Stromal cell of bone marrow (primary cell): ENCODE data around the gene PHTF2.
A peak's percentile ranks its signal among the peaks of the same experiment; 100 is the strongest.

Source experiments
- DNase-seq: peaks from one replicate; pipeline ENCODE4 v3.0.0-alpha.2; 2012; ENCODE audit warnings: low read depth

PHTF2 gene

GRCh38 chr7:77877791-77878190, 79.2 kb downstream of the PHTF2 start:
- no peak for DNase-seq

- DNase-seq: no peak
Measured at GRCh38 chr7:77878500-77878899, 79.9 kb downstream of the PHTF2 start.

- DNase-seq: no peak
Measured at GRCh38 chr7:77879272-77879671, 80.7 kb downstream of the PHTF2 start.

- DNase-seq: no peak
Measured at GRCh38 chr7:77881871-77882270, 83.3 kb downstream of the PHTF2 start.

- DNase-seq: no peak
Measured at GRCh38 chr7:77885155-77885554, 86.6 kb downstream of the PHTF2 start.

GRCh38 chr7:77887567-77887966, 89.0 kb downstream of the PHTF2 start:
- peak; percentile 92 for DNase-seq

GRCh38 chr7:77888998-77889397, 90.4 kb downstream of the PHTF2 start:
- no peak for DNase-seq

GRCh38 chr7:77893813-77894212, 95.2 kb downstream of the PHTF2 start:
- DNase-seq: no peak

- DNase-seq: no peak
Measured at GRCh38 chr7:77894574-77895091, 96.1 kb downstream of the PHTF2 start.

GRCh38 chr7:77895905-77896304, 97.3 kb downstream of the PHTF2 start:
- DNase-seq: no peak

GRCh38 chr7:77897004-77897547, 98.5 kb downstream of the PHTF2 start:
- DNase-seq: no peak

GRCh38 chr7:77899516-77899915, 100.9 kb downstream of the PHTF2 start:
- DNase-seq: no peak

GRCh38 chr7:77903597-77903996, 105.0 kb downstream of the PHTF2 start:
- peak; percentile 6 for DNase-seq

GRCh38 chr7:77904252-77904651, 105.7 kb downstream of the PHTF2 start:
- no peak for DNase-seq

GRCh38 chr7:77907281-77907680, 108.7 kb downstream of the PHTF2 start:
- no peak for DNase-seq

GRCh38 chr7:77908664-77909063, 110.1 kb downstream of the PHTF2 start:
- DNase-seq: no peak

GRCh38 chr7:77910124-77910523, 111.6 kb downstream of the PHTF2 start:
- no peak for DNase-seq

- no peak for DNase-seq
Measured at GRCh38 chr7:77912293-77912692, 113.7 kb downstream of the PHTF2 start.

- DNase-seq: no peak
Measured at GRCh38 chr7:77913977-77914607, 115.5 kb downstream of the PHTF2 start.

GRCh38 chr7:77917500-77918262, 119.1 kb downstream of the PHTF2 start:
- DNase-seq: no peak

- no peak for DNase-seq
Measured at GRCh38 chr7:77918676-77919075, 120.1 kb downstream of the PHTF2 start.

- no peak for DNase-seq
Measured at GRCh38 chr7:77923419-77923818, 124.8 kb downstream of the PHTF2 start.

- no peak for DNase-seq
Measured at GRCh38 chr7:77930496-77930895, 131.9 kb downstream of the PHTF2 start.
